Osteocyte (in vitro differentiated cells): Measurements from ENCODE around the gene COPZ1. TPM values are rescaled to one million over a fixed set of nuclear protein-coding genes. Genes with fewer than 3 reads are reported as not detected.

ENCODE experiments used
- DNase-seq: peaks from one replicate; pipeline ENCODE4 v3.0.0; 2021; ENCODE audit warnings: mixed read lengths; ENCODE audit not compliant: unreplicated experiment; ENCODE audit errors: extremely low spot score
- H3K27ac Mint-ChIP-seq: one replicate; pipeline ENCODE4 v1.8.0; 2021; ENCODE audit warnings: mild to moderate bottlenecking, mixed read lengths; ENCODE audit not compliant: unreplicated experiment
- H3K27me3 Mint-ChIP-seq: one replicate; pipeline ENCODE4 v1.8.0; 2021; ENCODE audit warnings: mixed read lengths; ENCODE audit not compliant: unreplicated experiment
- H3K36me3 Mint-ChIP-seq: one replicate; pipeline ENCODE4 v1.8.0; 2021; ENCODE audit warnings: mixed read lengths; ENCODE audit not compliant: unreplicated experiment
- H3K4me1 Mint-ChIP-seq: one replicate; pipeline ENCODE4 v1.8.0; 2021; ENCODE audit warnings: mixed read lengths; ENCODE audit not compliant: unreplicated experiment
- H3K4me3 Mint-ChIP-seq: one replicate; pipeline ENCODE4 v1.8.0; 2021; ENCODE audit warnings: mild to moderate bottlenecking, moderate library complexity, mixed read lengths; ENCODE audit not compliant: unreplicated experiment
- H3K9me3 Mint-ChIP-seq: one replicate; pipeline ENCODE4 v1.8.0; 2021; ENCODE audit warnings: mixed read lengths; ENCODE audit not compliant: unreplicated experiment
- total RNA-seq: library from RNA; stranded (reverse); gene quantifications from 2 replicates; pipeline ENCODE4 v1.2.1, GENCODE V29; 2021
- TF ChIP-seq, protein P1 (sequence below): fragments of 200-600 bp; sonication (generic); IDR thresholded peaks from 2 replicates; pipeline ENCODE4 v1.5.0; 2021; ENCODE audit warnings: antibody characterized with exemption, mild to moderate bottlenecking, moderate library complexity

COPZ1 gene
- total RNA-seq, 1 donor from 2014 or later = 136 TPM

DNA sequence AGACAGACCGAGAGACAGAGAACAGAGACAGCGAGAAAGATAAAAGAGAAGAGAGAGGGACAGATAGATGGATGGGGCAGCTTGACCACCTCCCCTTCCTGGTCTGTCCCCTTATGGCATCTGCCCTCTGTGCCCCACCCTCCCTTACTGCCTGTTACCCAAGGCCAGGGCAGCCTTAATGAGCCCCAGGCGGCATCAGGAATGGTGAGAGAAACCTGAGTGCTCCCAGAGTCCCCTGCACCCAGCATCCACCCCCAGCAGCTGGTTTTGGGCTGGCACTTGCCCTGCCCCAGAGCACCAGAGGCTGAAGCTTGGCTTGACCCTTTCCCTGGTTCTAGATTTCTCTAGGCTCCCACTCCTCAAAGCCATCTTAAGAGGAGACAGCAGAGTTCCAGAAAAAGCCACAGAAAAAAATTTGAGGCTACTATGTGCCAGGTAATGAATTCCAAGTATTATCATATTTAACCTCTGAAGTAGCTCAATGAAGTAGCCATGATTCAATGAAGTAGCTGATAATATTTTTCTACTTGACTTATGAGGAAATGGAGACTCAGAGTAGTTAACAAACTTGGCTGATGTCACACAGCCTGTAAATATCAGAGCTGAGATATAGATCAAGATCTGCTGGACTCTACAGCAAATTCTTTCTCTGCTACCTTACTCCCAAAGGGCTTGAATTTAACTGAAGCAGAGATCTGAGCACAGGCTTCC is 61.6 kb downstream of the COPZ1 start:
- TF ChIP-seq, protein P1, sequence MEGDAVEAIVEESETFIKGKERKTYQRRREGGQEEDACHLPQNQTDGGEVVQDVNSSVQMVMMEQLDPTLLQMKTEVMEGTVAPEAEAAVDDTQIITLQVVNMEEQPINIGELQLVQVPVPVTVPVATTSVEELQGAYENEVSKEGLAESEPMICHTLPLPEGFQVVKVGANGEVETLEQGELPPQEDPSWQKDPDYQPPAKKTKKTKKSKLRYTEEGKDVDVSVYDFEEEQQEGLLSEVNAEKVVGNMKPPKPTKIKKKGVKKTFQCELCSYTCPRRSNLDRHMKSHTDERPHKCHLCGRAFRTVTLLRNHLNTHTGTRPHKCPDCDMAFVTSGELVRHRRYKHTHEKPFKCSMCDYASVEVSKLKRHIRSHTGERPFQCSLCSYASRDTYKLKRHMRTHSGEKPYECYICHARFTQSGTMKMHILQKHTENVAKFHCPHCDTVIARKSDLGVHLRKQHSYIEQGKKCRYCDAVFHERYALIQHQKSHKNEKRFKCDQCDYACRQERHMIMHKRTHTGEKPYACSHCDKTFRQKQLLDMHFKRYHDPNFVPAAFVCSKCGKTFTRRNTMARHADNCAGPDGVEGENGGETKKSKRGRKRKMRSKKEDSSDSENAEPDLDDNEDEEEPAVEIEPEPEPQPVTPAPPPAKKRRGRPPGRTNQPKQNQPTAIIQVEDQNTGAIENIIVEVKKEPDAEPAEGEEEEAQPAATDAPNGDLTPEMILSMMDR = no peak
- Mint-ChIP-seq H3K27ac (no peak overlapping the region), H3K36me3 (no peaks in the 10 kb centered on the region), H3K4me3 (no peak overlapping the region), H3K4me1 (peaks cover 24% of the 10 kb centered on the region), H3K9me3 (no peaks in the 10 kb centered on the region), H3K27me3 (no peaks in the 10 kb centered on the region)
- no peak for DNase-seq

DNA sequence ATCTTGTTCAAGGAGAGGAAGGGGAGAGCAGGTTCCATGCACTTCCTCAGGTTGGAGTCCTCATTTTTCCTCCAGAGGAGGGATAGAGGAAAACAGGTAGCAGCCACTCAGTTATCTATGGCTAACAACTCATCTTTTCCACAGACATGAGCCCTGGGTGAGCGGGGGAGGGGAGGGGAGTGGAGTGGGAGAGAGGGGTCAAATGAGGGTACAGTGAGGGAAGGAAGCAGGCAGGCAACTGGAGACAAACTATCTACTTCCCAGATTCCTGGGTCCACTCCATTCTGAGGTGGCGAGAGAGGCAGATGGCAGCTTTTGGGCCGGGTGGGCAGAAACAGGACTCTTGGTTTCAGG is 62.2 kb downstream of the COPZ1 start:
- no peak overlapping the region for H3K4me3 Mint-ChIP-seq
- H3K4me1 Mint-ChIP-seq = peaks cover 28% of the 10 kb centered on the region
- H3K9me3 Mint-ChIP-seq = no peaks in the 10 kb centered on the region
- H3K27me3 Mint-ChIP-seq = no peaks in the 10 kb centered on the region
- TF ChIP-seq, protein P1 = no peak
- DNase-seq = no peak
- H3K27ac Mint-ChIP-seq = no peak overlapping the region
- H3K36me3 Mint-ChIP-seq = no peaks in the 10 kb centered on the region

DNA sequence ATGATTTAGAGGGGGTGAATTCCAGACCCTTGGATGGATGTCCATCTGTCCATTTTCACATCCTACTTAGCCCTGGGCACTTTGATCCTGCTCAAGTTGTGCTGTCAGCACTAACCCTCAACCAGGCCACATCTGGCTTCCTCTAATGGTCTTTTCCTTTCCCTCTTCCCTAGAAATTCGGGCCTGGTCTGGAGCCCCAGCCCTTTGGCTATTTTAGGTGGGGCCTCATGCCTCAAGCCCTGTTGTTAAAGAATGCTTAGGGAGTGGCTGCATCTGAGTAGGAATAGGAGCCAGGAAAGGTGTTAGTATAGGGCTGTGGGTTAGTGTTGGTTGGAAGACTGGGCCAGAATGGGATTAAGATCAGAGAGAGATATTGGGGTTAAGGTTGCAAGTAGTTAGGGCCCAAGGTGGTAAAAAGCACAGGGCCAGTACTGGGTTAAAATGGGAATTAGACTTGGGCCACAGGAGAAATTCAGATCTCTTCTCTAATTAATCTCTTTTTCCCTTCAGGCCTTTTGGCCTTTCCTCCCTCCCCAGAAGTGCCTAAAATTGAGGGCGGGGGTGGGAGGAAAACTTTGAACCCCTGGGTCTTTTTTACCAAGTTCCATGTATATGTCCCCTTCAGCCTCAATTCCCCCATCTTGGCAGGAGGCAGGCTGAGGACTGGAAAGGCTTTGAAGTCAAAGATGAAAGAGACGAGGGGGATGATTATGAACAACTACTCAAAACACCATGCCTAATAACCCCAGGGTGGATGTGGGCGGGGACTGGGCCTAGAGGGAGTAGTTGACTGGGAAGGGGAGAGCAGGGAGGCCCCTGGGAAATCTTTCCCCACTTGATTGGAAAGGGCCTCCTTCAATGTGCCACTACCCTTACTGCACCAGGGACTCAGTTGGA is 63.6 kb downstream of the COPZ1 start:
- TF ChIP-seq, protein P1 = no peak
- peaks cover 28% of the 10 kb centered on the region for H3K4me1 Mint-ChIP-seq
- H3K36me3 Mint-ChIP-seq = no peaks in the 10 kb centered on the region
- no peaks in the 10 kb centered on the region for H3K27me3 Mint-ChIP-seq
- H3K9me3 Mint-ChIP-seq = no peaks in the 10 kb centered on the region
- H3K27ac Mint-ChIP-seq = no peak overlapping the region
- no peak for DNase-seq
- no peak overlapping the region for H3K4me3 Mint-ChIP-seq

DNA sequence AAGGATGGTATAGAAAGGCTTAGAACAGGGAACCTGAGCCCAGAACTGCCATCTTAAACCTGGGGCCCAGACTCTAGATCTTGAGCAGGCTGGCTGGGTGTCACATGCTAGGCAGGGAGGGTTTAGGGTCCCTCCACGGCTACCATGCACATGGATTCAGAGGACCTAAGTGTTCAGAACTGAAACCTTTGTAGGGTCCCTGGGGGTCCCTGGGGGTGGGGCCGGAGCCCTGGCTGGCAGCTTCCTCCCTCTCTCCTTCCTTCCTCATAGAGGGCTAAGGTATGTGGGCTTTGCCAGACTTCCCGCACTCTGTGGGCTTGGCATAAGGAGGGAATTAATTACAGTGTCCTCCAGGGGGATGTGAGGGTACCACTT is 64.2 kb downstream of the COPZ1 start:
- no peak overlapping the region for H3K4me3 Mint-ChIP-seq
- TF ChIP-seq, protein P1 = no peak
- peaks cover 26% of the 10 kb centered on the region for H3K4me1 Mint-ChIP-seq
- H3K9me3 Mint-ChIP-seq = no peaks in the 10 kb centered on the region
- peaks cover 1% of the 10 kb centered on the region for H3K36me3 Mint-ChIP-seq
- DNase-seq = no peak
- H3K27ac Mint-ChIP-seq = no peak overlapping the region
- H3K27me3 Mint-ChIP-seq = no peaks in the 10 kb centered on the region

DNA sequence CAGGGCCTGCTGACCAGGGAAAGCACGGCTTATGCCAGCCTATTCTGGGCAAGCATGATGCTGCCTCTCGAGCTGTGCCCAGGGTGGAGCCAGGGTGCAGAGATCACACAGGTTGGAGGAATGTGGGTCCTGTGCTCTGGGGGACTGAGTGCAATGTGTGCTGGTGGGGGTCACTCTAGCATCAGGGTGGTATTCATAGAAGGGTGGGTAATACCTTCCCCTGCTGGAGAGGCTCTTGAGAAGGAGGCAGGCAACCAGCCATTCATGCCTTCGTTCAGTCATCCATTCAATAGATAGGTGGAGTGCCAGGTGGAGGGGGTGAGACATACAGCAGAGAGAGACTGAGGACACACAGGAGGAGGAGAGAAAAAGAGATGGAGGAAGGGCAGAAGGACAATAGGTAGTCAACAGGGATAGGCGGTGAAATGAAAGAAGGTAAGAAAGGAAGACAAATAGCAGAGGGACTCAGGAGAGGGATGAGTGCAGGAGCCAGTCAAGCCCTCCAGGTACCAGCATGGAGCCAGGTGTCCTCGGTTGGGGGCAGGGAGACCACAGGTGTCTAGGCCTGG is 64.8 kb downstream of the COPZ1 start:
- Mint-ChIP-seq H3K4me3 (peak overlapping the region; percentile 24), H3K4me1 (peaks cover 20% of the 10 kb centered on the region)
- TF ChIP-seq, protein P1 = no peak

More for the DNA sequence above, 64.8 kb downstream of the COPZ1 start:
- Mint-ChIP-seq H3K27ac (no peak overlapping the region), H3K36me3 (peaks cover 2% of the 10 kb centered on the region), H3K27me3 (no peaks in the 10 kb centered on the region), H3K9me3 (no peaks in the 10 kb centered on the region)
- no peak for DNase-seq
